ENCODE data around the gene ATP5F1A.
"Not testable (repeated sequence)": the region's sequence is repeated elsewhere in the genome, so short reads cannot be mapped to it uniquely, and the experiment has no call there.

Gene ATP5F1A

GRCh38 chr18:46097801-46098615, at the start of gene ATP5F1A:
Gene ATP5F1A (minus strand): TSS chr18:46098296. CDS start chr18:46098231, 65 bp downstream.
- DNase-seq (ENCODE audit: low read depth in 2 of 2): peak; percentile 47 to 52

GRCh38 chr18:46141199-46141598, 43.1 kb upstream of the ATP5F1A start:
- DNase-seq (ENCODE audit: low read depth in 2 of 2): no peak

GRCh38 chr18:46140173-46140572, 42.1 kb upstream of the ATP5F1A start:
- DNase-seq (ENCODE audit: low read depth in 2 of 2): no peak

- DNase-seq (ENCODE audit: low read depth in 2 of 2): no peak
These were observed 37.0 kb upstream of the ATP5F1A start for GRCh38 chr18:46134920-46135675.

GRCh38 chr18:46133534-46133933, 35.4 kb upstream of the ATP5F1A start:
- DNase-seq (ENCODE audit: low read depth in 2 of 2): no peak

GRCh38 chr18:46130549-46130948, 32.5 kb upstream of the ATP5F1A start:
- DNase-seq (ENCODE audit: low read depth in 2 of 2): not testable (repeated sequence)

- no peak for DNase-seq (ENCODE audit: low read depth in 2 of 2)
These were observed 32.0 kb upstream of the ATP5F1A start for GRCh38 chr18:46130061-46130460.

- not testable (repeated sequence) for DNase-seq (ENCODE audit: low read depth in 2 of 2)
These were observed 28.5 kb upstream of the ATP5F1A start for GRCh38 chr18:46126625-46127024.

- no peak for DNase-seq (ENCODE audit: low read depth in 2 of 2)
These were observed 15.7 kb upstream of the ATP5F1A start for GRCh38 chr18:46113751-46114150.

GRCh38 chr18:46110406-46110805, 12.3 kb upstream of the ATP5F1A start:
- no peak for DNase-seq (ENCODE audit: low read depth in 2 of 2)

GRCh38 chr18:46109386-46109785, 11.3 kb upstream of the ATP5F1A start:
- no peak for DNase-seq (ENCODE audit: low read depth in 2 of 2)

- DNase-seq (ENCODE audit: low read depth in 2 of 2): peak; percentile 57 to 60
These were observed 6.2 kb upstream of the ATP5F1A start, which contains the start of gene HAUS1 for GRCh38 chr18:46104128-46104911. Gene HAUS1 (plus strand): TSS chr18:46104385. CDS start chr18:46104412, 27 bp downstream.

GRCh38 chr18:46099463-46099862, 1.4 kb upstream of the ATP5F1A start:
- DNase-seq (ENCODE audit: low read depth in 2 of 2): no peak

GRCh38 chr18:46098616-46098933, 479 bp upstream of the ATP5F1A start:
- no peak for DNase-seq (ENCODE audit: low read depth in 2 of 2)

- DNase-seq (ENCODE audit: low read depth in 2 of 2): no peak
These were observed 680 bp downstream of the ATP5F1A start for GRCh38 chr18:46097431-46097800.

GRCh38 chr18:46096651-46097300, 1.3 kb downstream of the ATP5F1A start:
- no peak for DNase-seq (ENCODE audit: low read depth in 2 of 2)

GRCh38 chr18:46095532-46095931, 2.6 kb downstream of the ATP5F1A start:
- DNase-seq (ENCODE audit: low read depth in 2 of 2): no peak

GRCh38 chr18:46088501-46088900, 9.6 kb downstream of the ATP5F1A start:
- not testable (repeated sequence) for DNase-seq (ENCODE audit: low read depth in 2 of 2)

GRCh38 chr18:46084431-46084830, 13.7 kb downstream of the ATP5F1A start:
- DNase-seq (ENCODE audit: low read depth in 2 of 2): no peak

GRCh38 chr18:46080156-46080555, 17.9 kb downstream of the ATP5F1A start:
- no peak for DNase-seq (ENCODE audit: low read depth in 2 of 2)

- no peak for DNase-seq (ENCODE audit: low read depth in 2 of 2)
These were observed 18.8 kb downstream of the ATP5F1A start for GRCh38 chr18:46079336-46079735.

Measured in fibroblast of skin of left biceps (primary cell).